Stimulated activated CD4-positive, alpha-beta T cell treated with anti-CD3 and anti-CD28 coated beads, Interleukin-12 subunit alpha, Interleukin-12 subunit beta, amount 100 ng/mL, for 24 hours (primary cell): Measurements from ENCODE around the gene BMP8B.
A peak's percentile ranks its signal among the peaks of the same experiment; 100 is the strongest.
"Not testable (repeated sequence)": the region's sequence is repeated elsewhere in the genome, so short reads cannot be mapped to it uniquely, and the experiment has no call there.

Source experiments
- DNase-seq, 2 experiments: peaks; one replicate each; pipeline ENCODE4 v3.0.0-alpha.2; 2020; ENCODE audit warnings: low read depth in 2 of 2

Gene BMP8B, protein sequence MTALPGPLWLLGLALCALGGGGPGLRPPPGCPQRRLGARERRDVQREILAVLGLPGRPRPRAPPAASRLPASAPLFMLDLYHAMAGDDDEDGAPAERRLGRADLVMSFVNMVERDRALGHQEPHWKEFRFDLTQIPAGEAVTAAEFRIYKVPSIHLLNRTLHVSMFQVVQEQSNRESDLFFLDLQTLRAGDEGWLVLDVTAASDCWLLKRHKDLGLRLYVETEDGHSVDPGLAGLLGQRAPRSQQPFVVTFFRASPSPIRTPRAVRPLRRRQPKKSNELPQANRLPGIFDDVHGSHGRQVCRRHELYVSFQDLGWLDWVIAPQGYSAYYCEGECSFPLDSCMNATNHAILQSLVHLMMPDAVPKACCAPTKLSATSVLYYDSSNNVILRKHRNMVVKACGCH

DNA sequence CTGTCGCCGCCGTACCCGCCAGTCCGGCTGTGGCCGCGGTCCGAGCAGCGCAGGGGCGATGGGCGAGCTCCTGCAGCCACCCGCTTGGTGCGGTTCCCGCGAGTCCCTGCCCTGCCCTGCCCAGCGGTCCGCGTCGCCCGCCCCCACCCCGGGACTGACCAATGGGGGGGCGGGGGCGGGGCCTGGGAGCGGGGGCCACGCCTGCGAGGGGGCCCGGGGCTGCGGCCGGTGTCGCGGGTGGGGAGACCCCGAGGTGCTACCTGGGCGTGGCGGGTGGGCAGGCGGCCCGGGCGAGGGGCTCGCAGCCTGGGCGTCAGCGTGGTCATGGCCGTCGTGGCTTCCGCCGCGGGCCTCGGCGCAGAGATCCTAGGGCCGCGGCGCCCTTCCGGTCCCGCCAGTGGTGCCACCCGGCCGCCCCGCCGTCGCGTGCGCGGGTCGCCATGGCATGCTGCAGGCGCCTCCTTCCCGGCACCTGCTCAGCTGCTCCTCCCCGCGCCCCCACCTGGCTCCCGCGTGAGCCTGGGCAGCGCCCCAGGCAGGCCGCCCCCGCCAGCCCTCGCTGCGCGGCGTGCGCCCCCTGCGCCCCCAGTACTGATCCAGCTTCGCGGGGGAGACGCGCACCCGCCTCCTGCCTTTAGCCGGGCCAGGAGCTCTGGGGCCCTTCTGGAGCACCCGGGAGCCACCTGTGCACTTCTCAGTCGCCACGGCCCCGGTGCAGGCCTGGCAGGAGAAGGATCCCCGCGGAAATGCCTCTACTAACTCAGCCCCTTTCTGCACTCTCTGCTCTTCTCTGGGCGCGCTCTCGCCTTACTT, at the start of gene BMP8B:
Gene BMP8B, minus strand, starts transcription at position 108 of the 813 bp plus-strand sequence. CDS start 380 bp downstream, outside the sequence.
- DNase-seq, result peak in 1 of 2 experiments; percentile 22

DNA sequence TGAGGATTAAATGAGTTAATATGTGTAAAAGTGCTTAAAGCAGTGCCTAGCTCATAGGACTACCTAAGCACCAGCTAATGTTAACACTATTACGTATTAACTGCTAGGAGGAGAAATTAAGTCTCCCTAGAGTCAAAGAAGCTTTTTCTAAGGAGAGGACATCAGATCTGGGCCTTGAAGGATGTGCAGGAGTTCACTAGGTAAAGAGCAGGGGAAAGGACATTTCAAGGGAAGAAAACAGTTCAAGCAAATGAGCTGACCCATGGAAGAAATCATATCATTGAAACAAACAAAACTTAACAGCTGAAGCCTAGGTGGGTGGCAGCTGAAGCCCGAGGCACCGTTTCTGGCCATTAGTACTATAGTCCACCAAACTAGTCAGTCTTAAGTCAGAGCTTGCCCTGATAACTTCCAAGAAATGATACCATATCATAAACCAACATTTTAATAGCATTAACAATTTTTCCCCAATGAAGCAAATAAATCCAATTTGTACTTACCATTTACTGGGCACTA, 48.0 kb upstream of the BMP8B start:
- DNase-seq, result no peak

DNA sequence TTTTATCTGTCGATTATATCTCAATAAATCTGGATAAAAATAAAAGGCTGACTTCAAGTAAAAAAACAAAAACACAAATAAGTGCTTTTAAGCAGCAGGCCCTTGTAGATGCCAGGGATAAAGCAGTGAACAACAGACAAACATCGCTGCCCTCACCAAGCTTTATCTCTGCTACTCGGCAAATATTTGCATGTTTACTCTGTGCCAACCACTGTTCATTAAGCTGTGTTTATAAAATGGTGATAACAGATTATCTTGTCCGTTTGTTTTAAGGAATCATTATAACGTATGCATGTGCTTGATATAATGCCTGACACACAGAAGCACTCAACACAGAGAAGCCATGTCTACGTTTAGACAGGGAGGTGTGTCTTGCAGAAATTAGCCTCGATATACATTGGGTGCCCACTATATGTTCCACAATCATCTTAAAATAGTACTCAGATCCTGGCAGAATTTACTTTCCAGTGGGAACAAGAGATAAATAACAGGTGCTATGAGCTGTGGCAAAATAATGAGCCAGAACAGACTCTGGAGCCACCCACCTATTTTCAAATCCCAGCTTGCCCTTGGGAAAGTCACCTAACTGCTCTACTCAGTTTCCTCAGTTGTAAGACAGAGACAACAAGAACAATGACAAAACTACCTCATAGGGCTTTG, 47.4 kb upstream of the BMP8B start:
- no peak for DNase-seq

DNA sequence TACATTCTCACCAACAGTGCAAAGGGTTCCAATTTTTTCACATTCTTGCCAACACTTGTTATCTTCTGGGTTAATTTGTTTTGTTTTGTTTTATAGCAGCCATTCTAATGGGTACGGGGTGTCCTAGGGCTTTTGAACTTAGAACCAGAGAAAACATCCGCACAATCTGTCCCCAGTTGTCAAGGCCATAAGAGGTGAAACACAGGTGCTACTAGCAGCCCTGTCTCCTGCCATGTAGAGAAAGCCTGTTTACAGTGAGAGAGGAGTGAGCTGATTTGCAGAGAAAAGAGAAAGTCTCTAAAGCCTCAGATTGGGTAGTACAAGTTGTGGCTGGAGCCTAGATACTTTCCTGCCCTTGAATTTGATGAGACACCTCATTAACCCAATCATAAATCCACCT, 46.4 kb upstream of the BMP8B start:
- no peak for DNase-seq

DNA sequence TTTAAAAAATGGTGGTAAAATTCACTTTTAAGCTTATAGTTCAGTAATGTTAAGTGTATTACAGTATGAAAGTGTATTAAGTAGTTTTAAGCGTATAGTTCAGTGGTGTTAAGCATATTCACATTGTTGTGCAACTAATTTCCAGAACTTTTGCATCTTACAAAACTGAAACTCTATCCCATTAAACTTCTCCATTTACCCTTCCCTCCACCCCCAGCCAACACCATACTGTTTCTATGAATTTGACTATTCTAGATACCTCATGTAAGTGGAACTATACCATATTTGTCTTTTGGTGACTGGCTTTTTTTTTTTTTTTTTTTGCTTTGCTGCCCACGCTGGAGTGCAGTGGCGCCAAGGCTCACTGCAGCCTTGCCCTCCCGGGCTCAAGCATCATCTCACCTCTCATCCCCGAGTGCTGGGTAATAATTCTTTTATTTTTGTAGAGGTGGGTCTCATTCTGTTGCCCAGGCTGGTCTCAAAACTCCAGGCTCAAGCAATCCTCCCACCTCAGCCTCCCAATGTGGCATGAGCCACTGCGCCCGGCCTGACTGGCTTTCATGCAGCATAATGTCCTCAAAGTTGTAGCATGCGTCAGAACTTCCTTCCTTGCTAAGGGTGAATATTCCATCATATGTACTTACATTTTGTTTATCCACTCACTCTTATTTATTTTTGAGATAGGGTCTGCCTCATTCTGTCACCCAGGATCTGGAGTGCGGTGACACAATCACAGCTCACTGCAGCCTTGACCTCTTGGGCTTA, 45.1 kb upstream of the BMP8B start:
- DNase-seq, result no peak

DNA sequence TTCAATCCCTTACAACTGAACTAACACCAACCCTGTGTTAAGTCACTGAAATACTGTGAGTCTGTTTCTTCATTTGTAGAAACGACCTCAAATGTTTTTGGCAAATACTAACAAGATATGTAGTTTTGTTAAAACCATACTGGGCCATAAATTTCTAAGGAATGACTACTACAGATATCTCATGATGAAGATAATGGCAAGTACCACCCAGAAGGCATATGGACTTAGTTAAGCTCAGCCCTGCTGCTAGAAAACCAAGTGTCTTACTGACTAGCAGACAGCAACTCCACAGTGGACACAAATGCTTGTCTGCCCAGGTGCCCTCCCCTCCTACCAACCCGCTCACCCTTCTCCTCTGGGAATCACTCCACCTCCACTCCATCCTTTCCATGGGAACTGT, 44.5 kb upstream of the BMP8B start:
- no peak for DNase-seq

DNA sequence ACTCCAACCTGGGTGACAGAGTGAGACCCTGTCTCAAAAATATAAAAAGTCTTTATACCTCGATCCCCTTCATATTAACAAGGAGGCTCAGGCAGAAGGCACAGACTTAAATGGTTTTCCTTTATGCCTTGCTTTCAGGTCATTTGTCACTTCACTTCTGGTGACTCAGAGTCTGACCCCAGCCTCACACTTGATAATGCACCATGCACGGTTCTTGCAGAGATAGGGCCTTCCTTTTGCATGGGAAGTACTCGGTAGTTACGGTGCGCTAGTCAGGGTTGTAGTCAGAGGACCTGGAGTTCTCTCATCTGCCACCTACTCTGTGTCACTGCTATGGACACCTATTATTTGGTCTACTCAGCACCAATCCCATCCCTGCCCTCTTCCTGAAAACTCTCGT, 43.6 kb upstream of the BMP8B start:
- DNase-seq, result no peak

DNA sequence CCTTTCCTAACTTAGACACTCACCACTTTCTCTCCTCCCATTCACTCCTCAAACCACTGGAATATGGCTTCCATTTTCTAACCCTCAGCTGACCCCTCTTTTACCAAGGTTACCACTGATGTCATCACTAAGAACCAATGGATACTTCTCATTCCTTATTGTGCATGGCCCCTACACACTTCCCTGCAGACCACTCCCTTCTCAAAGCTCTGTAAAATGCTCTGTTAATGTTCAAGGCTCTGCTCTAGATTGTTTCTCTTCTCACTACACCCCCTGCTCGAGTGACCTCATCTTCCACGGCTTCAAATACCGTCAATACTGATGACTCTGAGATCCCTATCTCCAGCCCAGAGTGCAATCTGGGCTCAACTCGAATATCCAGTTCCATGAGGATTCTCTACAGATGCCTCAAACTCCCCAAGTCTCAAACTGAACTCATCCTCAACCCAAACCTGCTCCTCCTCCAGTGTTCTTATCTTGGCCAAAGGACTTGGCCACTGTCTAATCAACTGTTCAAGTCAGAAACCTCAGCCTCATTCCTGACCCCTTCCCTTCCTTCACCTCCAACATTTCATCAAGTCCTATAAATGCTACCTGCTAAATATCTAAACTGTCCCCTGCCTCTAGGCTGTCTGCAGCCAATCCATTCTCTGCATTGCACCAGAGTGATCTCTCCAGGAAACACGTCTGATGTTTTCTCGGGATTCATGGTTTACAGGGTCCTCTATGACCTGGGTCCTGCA, 41.3 kb upstream of the BMP8B start:
- DNase-seq, result no peak

DNA sequence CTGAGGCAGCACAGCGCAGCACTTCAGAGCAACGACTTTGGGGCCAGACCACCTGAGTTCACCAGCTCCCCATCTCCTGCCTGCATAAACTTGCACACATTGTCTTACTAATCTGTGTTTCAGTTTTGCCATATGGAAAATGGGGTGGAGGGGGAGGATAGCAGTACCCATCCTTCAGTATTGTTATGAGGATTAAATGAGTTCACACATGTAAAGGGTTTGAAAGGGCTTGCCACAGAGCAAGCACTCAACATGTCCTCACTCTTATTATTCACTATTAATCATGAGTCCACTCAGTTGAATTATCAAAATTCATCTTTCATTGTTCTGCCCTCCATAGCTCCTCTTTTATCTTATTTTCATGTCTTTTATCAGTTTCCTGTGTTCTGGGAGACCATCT, 40.1 kb upstream of the BMP8B start:
- DNase-seq, result no peak

DNA sequence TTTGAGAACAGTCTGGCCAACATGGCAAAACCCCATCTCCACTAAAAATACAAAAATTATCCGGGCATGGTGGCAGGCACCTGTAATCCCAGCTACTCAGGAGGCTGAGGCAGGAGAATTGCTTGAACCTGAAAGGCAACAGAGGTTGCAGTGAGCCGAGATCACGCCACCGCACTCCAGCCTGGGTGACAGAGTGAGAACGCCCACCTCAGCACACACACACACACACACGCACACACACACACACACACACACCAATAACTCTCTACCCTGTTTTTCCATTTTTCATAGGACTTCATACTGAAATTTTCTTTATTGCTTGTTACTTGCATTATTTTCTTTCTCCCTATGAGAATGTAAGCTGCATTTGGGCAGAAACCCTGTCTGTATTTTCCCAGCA, 39.6 kb upstream of the BMP8B start:
- DNase-seq, result not testable (repeated sequence)

DNA sequence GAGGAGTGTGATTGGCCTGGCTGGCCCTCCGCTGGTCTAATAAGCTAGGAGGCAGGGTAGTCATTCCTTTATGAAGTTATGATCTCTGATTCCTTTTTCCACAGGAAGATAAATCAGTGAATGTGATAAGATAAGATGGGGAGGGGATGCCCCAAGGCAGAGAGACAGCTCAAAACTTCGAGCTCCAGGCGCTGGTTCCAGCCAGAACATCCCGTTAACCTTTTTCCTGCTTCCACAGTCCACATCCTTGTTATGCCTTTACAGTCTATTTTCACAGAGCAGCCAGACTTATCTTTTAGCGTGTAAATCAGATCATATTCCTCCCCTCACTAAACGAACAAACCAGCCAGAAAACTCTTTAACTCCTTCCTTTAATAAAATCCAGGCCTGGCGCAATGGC, 38.5 kb upstream of the BMP8B start:
- no peak for DNase-seq

DNA sequence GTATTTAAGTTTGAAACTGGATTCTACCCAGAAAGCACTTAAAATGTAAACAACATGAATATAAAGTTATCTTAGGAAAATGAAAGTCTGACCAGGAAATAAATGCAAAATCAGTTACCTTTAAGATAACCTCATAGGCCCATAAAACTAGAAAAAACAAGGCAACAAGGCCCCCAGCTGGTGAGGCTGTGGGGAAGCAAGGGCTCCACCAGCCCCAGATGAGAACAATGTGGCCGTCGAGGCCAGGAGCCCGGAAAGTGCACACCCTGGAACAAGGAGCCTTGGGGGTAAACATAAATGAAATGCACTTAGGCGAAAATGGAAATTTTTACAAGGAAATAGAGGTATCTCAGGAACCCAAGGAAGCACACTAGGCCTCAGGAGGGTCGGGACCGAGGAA, 37.9 kb upstream of the BMP8B start:
- no peak for DNase-seq

DNA sequence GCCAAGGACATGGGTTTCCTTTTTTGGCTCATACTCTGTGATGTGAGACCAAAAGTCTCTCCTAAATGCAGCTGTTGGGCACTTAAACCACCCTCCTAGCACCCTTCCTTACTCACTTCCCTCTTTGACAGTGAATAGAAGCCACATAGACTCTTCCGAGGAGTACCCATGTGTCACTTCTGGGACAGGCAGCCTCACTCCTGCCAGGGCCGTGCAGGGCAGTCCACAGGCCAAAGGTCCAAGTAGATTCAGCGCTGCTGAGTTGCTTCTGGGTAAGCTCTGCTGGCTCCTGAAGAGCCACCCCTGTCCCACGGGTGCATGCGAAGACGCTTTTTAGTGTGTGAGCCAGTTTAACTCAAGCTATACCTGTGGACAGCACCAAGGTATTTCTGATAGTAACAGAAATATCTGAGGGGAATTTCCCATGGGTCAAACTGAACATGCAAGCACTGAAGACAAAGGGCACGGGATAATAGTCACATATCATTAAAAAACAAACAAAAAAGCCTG, 36.8 kb upstream of the BMP8B start:
- DNase-seq, result no peak

DNA sequence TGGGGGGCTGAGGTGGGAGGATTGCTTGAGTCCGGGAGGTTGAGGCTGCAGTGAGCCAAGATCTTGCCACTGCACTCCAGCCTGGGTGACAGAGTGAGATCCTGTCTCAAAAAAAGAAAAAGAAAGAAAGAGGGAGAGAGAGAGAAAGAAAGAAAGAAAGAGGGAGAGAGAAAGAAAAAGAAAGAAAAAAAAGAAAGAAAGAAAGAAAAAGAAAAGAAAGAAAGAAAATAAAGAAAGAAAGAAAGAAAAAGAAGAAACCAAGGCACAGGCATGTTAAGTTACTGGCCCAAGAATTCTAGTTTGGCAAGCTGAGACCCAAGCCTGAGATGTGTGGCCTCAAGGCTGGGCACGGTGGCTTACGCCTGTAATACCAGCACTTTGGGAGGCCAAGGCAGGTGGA, 34.8 kb upstream of the BMP8B start:
- not testable (repeated sequence) for DNase-seq

DNA sequence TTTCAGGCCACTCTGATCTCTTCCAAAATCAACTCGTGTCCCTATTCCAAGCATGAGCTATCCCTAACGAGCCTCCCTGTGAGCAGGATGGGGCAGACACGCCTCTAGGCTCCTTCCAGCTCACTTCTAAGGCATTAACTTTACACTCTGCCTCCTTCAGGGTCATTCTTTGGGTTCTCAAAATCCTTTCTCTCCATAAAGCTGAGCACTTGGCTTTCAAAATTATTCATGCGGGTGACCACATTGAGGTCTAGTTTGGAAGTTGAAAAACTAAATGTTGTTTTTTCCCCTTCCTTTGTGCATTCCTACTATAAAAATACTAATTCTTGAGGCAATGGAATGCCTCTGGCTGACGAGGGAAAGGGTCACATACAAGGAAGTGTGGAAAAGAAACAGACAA, 33.5 kb upstream of the BMP8B start:
- no peak for DNase-seq

DNA sequence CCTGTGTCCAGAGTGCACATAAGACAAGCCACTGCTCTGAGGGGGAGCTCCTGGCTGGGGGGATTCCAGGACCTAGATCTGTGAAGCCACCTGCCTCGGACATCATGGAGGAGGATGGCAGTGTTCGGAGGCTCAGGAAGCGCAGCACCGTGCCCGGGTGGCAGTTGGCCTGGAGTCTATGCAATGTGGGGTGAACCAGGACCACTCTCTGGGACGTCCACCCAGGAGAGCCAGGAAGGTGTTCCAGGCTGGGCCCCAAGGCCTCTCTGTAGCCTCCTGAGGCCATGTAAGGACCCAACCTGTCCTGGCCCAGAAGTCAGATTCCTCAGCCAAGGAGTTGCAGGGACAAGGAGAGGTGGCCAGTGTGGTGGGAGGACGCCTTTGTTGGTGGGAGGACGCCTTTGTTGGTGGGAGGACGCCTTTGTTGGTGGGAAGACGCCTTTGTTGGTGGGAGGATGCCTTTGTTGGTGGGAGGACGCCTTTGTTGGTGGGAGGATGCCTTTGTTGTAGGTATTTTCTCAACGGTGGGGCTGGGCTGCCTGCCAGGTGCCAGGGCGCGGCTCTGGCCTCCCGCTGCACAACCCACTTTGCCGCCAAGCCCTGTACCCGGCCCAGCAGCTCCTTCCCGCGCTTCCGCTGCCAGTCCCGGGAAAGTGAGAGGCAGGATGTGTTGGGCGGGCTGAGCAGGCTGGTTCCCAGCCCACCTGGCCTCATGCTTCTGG, 30.6 kb upstream of the BMP8B start:
- no peak for DNase-seq

DNA sequence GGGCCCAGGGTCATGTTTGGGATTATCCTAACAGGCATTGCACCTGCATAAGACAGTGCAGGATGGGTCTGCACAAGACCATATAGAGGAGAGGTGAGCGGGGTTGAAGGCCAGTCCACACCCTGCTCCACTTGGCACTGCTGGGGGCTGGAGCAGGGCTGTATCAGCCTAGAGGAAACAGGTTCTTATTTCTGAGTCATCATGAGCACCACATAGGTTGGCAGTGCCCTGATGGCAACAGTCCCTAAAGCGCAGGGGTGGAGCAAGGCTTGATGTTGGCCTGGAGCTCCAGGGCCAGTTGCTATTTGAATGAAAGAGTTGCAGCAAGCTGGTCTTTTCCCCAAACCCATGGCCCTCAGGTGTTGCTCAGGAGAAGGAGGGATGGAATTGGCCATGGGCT, 29.8 kb upstream of the BMP8B start:
- DNase-seq, result no peak

DNA sequence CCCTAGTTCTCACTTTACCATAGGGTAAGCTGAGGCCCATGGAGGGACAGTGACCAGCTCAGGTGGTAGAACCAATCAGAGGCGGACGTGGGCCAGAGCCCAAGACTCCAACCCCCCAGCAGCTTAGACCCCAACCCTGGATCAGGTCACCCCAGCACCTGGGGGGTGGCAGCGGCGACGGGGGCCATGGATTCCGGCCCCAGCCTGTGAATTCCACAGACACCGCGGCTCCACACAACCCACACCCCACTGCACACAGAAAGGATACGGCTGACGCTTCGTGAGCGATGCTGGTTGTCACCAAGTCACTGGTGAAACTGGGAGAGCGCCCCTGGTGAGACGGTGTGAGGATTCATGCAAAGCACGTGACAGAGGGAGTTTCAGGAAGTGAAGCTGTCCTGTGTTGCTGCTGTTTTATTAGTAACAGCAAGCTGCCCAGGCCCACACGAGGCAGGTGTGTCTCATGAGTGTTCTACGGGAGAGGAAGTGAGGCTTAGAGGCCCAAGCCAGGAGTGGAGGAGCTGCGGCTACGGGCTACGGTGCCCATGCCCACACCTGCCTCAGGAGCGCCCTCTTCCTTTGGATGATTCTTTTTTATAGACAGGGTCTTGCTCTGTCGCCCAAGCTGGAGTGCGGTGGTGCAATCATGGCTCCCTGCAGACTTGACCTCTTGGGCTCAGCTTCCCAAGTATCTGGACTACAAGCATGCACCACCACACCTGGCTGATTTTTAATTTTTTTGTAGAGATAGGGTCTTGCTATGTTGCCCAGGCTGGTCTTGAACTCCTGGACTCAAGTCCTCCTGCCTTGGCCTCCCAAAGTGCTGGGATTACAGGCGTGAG, 28.6 kb upstream of the BMP8B start:
- DNase-seq, result peak in 1 of 2 experiments; percentile 43
